Activated naive CD8-positive, alpha-beta T cell treated with anti-CD3 and anti-CD28 coated beads, Interleukin-2, amount 50 U/mL, for 16 hours (primary cell): ENCODE results near the gene HDGFL3.

Source experiments
- DNase-seq: peaks from one replicate; pipeline ENCODE4 v3.0.0-alpha.2; 2020; ENCODE audit warnings: low read depth, low spot score

HDGFL3 gene

DNA sequence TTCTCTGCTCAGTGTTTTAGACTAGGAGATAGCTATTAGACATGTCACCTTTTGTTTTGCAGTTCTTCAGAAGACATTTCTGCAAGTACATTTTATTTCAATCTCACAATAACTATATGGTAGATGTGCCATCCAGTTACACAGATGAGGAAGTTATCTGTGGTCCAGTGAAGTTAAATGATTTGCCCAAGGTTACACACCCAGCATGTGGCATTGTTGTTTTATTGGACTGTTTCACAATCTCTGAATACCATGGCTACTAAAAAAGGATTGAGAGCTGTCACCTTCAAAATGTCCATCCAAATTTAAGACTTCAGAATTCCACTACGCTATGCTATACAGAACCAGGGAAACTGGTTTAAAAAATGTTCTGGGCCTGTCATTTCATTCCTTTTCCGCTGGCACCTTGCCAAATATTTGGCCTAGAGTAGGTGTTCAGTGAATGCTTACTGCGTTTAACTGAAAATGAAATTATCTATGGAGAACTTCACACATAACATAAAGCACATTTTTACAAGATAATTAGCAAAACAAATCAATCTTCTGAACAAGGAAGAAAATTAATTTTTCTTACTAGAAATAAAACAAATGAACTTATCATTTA, 80.0 kb downstream of the HDGFL3 start:
- DNase-seq: no peak

DNA sequence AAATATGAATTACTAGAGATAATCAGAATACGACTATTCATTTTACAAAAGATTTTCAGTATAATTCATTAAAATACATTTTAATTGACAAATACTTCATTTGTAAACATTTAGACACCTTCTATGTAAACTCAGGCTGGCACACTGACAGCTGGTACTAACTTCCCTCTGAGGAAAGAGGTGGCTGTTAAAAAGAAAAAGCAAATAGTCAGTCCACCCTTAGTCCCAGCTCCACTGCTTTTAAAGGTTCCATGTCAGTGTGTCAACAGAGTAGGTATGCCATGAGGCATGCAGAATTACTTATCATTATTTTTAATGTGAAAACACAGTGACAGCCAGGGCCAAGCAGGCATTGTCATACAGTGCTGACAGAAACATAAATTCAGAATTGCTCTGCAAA, 84.1 kb downstream of the HDGFL3 start:
- no peak for DNase-seq

DNA sequence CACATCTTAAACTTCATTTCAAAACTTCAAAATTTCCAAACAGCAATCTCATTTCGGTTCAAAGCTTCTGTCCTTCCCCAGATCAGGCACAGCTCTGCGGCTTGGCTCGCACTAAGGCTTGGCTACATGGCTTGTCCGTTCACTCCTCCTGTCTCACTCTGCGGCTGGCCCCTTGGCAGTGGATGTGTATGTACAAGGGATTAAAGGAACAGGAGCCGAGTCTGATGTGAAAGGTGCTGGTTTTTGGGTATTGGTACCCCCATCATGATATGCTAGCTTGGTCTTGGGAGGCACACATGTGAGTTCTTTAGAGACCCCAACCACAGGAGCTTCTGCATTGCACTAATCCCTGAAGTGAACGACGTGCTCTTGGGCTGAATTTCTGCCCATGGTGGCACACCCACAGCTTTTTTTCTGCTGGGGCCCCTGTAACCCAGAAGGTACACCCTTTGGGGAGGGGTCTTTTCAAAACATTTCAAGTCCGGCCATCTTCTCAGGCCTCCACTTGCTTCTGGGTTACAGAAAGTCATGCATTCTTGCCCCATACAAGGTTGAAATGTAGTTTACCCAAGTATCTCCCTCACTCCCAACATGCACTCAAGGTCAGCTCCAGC, 87.5 kb downstream of the HDGFL3 start:
- DNase-seq: no peak

DNA sequence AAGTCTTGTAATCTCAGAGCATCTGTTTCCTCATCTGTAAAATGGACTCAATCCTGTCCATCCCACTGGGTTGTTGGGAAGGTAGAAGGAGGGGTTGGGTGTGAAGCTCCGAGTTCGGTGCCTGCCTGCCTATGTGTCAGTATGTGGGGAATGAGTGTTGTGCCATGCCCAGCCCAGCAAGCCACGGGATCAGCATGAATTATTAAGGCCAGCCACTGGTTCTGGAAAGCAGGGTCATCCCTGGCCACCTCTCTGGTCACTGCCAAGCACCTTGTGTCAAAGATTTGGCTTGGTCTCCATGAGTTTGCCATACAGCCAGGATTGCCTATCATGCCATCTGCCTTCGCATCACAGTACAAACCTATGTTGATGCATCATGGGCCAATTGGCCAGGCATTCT, 88.7 kb downstream of the HDGFL3 start:
- no peak for DNase-seq

DNA sequence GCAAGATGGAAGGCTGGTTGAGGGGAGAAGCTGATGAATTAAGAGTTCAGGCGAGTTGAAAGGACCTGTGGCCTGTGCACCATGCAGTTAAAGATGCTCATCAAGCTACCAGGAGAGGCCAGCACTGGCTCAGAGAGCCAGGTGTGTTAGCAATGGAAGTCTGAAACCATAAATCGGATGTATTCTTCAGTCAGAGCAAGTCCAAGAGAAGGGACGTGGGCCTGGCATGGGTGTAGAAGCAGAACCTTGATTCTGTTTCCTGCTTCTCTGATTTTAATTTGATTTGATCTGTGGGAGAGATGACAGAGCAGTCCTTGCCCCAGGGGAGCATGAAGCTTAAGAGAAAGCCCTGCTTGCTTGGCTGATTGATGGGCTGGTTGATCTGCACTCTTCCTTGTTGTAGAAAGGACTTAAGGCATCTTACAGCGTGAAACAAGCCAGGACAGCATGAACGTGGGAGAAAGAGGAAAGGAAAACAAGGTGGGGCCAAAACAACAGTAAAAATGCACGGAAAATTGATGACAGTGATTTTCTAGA, 89.3 kb downstream of the HDGFL3 start:
- no peak for DNase-seq

DNA sequence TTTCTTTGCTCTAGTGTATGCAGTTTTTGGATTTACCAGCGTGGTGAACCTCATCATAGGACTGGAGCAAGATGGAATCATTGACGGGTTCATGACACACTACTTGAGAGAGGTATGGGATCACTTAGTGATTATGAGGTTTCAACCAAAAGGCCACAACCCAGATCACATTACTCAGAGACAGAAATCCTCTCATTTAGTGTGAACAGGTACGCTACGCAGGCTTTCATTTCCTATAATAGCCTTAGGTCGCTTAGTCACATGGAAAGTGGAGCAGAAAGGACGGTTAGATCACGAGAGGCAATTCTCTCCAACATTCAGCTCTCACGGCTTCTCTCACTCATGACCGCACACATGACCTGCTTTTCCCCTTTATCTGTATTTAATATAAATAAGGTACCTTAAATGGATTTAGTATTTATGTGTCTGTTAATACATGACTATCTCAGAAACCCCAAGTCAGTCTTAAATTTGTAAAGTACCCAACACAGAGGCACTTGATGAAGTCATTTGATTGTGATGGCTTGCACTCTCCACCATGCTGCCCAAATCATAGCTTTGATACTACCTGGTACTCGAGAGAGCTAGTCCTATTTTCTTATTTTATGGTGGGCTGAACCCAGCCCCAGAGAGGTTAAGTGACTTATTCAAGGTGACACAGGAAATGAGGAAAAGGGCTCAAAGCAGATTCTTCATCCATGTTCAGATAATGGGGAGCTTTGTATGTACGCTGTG, 91.6 kb downstream of the HDGFL3 start:
- no peak for DNase-seq

DNA sequence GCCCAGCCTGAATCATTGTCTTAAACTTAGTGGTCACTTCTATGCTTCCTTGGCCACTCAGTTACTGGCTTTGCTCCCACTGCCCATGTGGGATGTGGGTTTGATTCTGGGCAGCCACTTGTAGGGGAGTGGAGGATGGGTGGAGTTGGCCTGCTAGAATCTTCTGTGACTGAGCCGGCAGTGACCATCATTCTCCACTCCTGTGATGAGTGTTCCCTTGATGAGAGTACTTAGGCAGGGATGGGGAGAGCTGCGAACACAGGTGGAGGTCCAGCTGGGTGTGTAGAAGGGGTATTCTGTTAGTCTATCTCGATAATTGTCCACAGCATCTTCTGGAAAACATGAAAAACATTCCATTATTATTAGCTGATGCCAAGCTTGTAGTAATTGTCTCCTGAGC, 92.2 kb downstream of the HDGFL3 start:
- DNase-seq: no peak

DNA sequence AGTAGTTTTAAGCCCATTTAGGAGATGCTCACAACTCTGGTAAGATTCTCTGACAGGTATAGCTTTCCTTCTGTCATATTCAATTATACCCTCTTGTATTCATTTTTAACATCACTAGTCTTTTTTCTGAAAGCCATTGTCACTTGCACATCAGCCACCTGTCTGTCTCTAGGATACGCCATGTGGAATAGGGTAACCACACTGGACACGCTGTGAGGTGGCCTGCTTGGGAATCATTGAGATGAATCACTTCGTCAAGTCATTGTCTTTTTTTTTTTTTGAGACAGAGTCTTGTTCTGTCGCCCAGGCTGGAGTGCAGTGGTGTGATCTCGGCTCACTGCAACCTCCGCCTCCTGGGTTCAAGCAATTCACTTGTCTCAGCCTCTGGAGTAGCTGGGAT, 92.8 kb downstream of the HDGFL3 start:
- DNase-seq: no peak

DNA sequence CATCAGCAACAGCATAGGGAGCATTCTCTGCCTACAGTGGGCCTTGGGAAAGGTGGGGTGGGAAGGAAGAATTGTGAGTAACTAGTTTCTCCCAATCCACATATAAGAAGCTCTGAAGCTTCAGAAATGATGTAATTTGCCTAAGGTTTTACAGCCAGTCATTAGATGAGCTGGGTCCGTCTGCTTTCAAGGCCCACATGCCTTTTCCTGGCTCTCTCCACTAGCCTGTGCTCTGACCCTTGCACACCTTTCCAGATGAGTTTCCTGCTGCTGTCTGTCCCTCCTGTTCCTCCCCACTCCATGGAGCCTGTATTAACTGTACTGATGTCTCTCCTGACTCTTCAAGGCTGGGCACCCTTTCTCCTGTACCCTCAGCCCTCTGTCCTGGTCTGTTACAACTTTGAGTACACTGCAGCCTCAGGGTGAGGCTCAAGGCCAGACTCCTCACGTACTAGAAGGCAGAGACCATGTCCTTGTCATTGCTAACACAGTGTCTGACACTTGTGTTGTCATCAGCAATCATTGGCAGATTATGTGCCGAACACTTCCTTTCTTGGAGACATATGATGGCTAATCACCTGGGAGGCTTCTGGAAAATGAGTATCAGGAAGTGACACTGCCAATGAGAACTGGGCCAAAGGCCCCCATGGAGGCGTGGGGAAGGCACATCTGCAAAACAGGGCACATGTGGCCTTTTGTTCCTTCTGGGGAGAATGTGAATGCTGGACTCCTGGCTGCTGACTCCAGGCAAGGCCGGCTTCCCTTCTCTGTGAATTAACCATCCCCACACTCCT, 93.5 kb downstream of the HDGFL3 start:
- DNase-seq: no peak

DNA sequence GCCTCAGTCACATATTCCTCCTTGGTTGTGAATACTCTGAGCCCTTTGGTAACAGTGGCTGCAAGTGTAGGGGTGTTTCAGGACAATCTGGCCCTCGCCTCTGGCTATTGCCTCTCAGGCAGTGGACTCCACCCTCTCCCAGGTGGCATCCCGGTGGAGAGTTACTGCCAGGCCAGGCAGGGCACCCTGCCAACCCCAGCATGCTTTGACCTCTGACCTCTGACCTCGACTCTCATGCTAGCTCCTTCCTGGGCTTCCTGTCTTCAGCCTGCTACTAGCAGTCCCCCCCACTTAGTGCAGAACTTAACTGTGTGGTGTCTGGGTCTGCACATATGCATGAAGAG, 94.7 kb downstream of the HDGFL3 start:
- no peak for DNase-seq

DNA sequence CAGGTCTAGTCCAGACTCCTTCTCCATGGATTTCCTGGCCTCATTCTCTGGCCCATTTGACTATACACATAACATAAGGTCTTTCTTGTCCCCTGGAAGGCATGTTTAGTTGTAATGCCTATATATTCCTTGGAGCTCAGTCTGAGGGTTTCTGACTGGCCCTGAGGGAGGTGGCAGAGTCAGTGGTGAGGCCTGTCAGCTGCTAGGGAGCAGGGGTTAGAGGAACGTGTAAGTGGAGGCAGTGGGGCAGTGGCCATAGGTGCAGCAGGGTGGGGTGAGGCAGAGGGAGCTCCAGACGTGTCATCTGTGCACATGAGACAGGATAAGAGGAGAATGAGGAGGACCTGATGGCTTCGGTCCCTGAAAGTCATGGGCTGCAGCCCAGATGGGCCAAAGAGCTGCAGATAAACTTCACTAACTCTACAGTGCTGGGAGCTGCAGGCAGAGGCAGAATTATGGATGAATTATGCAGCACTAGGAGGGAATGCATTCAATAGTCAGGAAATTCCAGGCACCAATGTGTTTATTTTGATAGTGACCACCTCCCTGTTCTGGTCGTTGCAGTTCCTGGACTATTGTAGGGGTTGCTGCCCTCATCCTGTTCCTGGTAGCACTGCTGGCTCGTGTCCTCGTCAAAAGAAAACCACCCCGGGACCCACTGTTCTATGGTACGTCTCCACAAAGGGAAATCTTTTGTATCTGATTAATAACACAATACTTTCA, 95.2 kb downstream of the HDGFL3 start:
- no peak for DNase-seq

DNA sequence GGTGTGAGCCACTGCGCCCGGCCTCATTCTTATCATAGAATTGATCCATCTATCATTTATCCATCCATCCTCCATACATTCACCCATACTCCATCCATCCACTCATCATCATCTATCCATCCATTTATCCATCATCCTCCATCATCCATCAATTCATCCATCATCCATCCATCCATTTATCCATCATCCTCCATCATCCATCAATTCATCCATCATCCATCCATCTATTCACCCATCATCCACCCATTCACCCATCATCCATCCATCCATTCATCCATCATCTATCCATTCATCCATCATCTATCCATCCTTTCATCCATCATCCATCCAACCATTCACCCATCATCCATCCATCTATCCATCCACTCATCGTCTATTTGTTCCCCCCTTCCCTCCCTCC, 96.5 kb downstream of the HDGFL3 start:
- DNase-seq: no peak

DNA sequence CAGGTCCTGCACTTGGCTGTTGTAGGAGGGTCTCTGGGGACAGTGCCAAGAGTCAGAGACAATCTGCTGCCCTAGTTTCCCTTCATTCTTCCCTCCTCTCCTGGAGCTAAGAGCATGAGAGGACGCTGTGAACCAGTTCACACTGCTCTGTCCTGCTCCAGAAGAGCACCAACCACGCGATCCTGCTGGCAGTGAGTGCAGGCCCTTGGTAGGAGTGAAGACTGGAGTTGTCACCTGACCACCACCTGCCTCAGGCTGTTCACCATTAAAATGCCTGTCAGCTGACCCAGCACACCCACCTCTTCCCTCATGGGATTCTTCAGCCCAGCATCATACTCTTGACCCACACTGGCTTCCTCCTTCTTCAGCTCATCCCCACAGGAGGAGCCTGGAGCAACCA, 97.2 kb downstream of the HDGFL3 start:
- DNase-seq: no peak

DNA sequence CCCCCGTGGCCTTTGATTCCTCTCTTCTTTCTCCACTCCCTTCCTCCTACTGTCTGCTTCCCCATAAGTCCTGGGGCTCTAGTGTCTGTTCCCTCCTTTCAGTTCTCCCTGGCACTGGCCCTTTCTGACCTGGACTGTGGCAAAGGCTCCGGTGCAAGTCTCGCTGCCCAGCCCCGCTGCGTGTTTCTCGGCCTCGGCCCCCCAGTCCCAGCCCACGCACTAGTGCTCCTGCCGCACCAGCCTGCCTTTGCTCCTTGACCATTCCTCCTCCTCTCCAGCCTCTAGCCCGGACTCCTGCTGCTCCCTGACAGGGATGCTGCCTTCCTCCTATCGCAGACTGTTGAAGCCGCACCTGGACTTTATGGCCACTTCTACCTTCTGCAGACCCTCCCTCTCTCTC, 98.1 kb downstream of the HDGFL3 start:
- DNase-seq: no peak

DNA sequence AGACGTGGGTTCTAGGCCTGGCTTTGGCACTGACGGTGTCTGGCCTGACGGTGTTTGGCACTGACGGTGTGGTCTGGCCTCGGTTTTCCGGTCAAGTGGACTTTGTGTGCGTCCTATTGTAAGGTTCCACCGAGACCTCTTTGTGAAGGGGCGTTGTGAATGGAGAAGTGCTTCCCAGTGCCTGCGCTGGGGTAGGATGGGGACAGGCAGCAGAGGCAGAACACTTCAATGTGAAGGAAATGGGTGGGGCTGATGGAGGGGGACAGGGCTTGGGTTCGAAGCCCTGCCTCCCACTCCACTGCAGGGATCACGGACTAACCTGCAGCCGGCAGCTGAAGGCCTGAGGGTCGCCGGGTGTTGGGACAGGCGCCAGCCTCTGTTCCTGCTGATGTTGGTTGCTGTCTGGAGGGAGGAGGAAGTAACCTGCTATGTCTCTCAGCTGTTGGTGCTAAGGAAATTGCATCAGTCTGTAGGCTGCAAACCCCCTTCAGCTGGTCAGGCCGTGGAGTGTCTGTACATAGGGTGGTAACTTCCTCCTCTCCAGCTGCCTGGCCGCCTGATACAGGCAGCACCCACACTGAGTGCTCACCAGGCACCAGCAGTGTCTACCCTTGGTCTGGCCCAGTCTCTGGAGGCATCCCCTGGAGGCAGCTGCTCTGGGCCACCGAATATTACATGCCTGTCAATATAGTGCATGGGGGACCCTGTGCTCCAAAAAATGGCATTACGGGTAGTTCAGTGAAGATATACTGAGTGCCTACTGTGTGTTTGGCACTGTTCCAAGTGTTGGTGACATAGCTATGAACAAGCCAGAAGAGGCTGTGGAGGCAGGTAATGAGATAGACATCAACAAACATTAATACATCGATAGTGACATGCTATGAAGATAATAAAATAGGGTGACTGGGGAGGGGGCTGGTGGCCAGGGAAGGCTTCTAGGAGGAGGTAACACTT, 99.1 kb downstream of the HDGFL3 start:
- no peak for DNase-seq

DNA sequence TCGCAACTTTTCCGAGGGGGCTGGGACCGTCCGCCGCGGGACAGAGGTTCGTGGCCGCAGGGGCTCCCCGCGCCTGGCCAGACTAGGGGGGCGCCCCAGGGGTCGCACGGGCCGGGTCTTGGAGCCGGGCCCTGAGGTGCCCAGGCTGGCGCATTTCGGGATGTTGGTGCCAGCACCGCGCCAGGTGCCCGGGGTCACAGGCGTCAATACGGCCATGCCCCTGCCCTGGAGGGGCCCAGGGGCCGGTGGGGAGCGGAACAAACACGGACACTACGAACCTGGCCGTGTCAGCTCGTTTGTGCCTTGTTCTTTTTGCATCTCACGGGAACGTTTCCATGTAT, 99.8 kb downstream of the HDGFL3 start:
- DNase-seq: no peak

DNA sequence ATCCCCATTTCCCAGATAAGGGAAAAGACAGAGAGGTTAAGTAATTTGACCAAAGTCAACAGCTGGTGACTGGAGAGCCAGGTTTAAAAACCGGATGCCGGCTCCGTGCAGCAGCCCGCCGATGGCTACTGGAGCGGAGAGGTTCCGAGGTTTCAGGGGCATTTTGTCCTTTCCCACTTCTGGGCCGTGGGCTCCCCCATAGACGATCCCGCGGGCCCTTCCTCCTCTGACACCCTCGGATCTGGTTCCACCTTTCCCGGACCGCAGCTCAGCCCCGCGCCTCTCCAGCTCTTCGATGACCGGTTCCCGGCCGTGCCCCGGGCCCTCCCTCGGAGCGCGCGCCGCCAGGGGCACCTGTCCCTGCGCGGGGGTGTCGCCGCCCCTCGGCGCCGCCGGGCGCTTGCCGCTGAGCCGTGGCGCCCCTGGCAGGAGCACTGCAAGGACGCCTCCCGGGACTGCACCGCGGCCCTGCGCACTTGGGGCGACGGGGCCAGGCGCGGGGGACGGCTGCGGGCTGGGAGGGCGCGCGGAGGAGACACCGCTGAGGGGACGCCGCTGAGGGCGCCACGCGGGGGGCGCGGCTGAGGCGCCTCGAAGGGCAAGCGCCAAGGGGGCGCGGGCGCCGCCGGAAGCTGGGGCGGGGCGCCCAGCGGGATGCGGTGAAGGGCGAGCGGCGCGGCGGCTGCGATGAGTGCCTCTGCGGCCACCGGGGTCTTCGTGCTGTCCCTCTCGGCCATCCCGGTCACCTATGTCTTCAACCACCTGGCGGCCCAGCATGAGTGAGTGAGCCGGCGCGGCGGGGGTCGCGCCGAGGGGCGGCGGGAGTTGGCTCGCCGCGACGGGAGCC, 100.4 kb downstream of the HDGFL3 start, which contains the start of gene TM6SF1:
TSS of gene TM6SF1 (plus strand) at position 652 of the 847 bp plus-strand sequence. CDS start at position 688, 36 bp downstream.
- DNase-seq: no peak

DNA sequence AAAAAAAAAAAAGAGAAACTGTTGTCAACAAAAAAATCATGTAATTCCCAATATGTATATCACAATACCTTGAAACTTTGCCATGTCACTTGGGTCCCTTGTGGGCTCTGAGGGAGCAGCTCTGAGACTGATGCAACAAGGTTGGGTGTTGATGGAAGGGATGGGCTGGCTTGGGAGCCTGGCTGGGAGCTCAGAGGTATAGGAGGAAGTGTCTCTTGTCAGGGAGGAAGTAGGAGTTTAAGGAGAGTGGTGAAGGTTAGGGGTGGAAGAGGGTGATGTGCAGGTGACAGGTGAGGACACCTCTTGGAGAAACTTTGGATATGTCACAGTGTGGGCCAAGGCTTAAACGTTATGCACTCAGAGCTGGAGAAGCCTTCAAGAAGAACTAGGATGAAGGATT, 102.2 kb downstream of the HDGFL3 start:
- no peak for DNase-seq

DNA sequence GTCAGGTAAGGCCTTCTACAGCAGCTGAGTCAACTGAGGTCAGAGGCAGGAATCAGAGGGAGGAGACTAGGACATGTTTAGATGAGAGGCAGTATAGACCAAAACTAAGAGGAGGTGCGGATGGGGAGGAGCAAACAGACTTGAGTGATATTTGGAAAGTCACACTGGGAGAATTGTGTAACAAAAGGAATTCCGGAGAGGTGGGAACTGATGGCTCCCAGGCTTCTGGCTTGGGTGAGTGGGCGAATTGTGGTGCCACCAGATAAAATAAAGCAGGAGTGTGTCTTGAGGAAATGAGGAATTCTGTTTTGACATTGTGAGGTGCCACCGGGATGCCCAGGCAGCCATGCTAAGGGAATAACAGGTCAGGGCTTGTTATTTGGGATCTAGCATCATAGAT, 103.5 kb downstream of the HDGFL3 start:
- DNase-seq: no peak

DNA sequence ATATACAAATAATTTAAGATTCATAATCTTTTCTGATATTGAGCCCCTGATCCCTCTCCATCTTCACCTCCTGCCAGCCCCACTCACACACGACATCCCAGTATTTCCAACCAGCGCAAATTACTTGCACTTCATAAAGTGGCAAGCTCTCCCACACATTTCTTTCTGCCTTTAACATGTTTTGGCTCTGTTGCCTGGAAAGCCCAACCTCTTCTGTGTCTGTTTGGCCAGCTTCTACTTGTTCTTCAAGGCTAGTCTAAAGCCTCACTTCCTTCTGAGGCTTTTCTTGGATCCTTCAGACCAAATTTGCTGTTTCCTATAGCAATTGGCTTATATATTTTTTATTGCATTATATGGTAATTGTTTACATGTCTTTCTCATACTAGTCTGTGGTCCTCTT, 105.3 kb downstream of the HDGFL3 start:
- DNase-seq: no peak
